Epithelial cell of esophagus (primary cell): ENCODE measurements around the gene VPS37B.

ENCODE experiments used
- DNase-seq: peaks from one replicate; pipeline ENCODE4 v3.0.0; 2010; ENCODE audit warnings: low read depth
- H3K4me3 ChIP-seq: 2 replicates; pipeline ENCODE4 v1.5.1; 2011; ENCODE audit warnings: mild to moderate bottlenecking, low read length, control low read depth
- TF ChIP-seq, protein P1 (sequence below): IDR thresholded peaks from 2 replicates; pipeline ENCODE4 v1.5.1; 2011; ENCODE audit warnings: low read depth, mild to moderate bottlenecking, low read length, control low read depth, inconsistent platforms; ENCODE audit not compliant: insufficient read depth; ENCODE audit errors: missing control alignments

The VPS37B gene

DNA sequence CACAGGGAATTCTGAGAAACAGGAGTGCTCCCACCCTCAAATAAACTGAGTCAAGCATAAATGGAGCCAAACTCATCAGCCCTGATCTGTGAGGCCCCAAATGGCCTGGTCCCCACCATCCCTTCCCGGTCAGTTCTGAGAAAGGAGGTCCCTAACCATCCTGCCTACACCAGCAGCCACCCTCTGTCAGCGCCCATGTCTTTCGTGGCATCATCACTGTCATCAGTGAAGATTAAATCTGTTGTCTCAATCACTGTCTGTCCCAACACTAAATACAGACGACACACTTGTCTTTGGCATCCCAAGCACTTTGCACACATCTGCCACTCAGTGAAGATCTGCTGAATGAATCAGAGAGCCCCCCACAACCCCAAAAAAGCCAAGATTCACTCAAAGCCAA, 22.4 kb downstream of the VPS37B start:
- TF ChIP-seq, protein P1, sequence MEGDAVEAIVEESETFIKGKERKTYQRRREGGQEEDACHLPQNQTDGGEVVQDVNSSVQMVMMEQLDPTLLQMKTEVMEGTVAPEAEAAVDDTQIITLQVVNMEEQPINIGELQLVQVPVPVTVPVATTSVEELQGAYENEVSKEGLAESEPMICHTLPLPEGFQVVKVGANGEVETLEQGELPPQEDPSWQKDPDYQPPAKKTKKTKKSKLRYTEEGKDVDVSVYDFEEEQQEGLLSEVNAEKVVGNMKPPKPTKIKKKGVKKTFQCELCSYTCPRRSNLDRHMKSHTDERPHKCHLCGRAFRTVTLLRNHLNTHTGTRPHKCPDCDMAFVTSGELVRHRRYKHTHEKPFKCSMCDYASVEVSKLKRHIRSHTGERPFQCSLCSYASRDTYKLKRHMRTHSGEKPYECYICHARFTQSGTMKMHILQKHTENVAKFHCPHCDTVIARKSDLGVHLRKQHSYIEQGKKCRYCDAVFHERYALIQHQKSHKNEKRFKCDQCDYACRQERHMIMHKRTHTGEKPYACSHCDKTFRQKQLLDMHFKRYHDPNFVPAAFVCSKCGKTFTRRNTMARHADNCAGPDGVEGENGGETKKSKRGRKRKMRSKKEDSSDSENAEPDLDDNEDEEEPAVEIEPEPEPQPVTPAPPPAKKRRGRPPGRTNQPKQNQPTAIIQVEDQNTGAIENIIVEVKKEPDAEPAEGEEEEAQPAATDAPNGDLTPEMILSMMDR: no peak
- H3K4me3 ChIP-seq: no peak overlapping the region
- DNase-seq: no peak

DNA sequence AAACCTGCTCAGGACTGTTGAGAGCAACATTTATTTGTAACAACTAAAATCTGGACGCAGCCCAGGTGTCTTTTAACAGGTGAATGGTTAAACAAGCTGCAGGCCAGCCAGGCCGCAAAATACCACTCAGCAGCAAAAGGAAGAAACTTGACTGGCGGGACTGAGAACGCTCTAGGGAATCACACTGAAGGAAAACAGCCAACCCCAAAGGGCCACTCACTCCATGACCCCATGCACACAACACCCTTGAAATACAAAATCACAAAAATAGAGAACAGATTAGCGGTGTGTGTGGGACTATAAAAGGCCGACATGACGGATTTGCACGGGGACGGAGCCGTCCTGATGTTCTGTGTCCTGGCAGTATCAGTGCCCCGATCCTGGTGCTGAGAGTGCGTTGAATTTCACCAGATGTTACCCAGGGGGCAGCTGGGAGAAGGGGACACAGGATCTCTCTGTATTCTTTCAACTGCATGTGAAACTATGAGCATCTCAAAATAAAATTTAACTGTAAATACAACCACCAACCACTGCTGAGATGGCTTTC, 23.0 kb downstream of the VPS37B start:
- no peak overlapping the region for H3K4me3 ChIP-seq
- TF ChIP-seq, protein P1: no peak
- no peak for DNase-seq

DNA sequence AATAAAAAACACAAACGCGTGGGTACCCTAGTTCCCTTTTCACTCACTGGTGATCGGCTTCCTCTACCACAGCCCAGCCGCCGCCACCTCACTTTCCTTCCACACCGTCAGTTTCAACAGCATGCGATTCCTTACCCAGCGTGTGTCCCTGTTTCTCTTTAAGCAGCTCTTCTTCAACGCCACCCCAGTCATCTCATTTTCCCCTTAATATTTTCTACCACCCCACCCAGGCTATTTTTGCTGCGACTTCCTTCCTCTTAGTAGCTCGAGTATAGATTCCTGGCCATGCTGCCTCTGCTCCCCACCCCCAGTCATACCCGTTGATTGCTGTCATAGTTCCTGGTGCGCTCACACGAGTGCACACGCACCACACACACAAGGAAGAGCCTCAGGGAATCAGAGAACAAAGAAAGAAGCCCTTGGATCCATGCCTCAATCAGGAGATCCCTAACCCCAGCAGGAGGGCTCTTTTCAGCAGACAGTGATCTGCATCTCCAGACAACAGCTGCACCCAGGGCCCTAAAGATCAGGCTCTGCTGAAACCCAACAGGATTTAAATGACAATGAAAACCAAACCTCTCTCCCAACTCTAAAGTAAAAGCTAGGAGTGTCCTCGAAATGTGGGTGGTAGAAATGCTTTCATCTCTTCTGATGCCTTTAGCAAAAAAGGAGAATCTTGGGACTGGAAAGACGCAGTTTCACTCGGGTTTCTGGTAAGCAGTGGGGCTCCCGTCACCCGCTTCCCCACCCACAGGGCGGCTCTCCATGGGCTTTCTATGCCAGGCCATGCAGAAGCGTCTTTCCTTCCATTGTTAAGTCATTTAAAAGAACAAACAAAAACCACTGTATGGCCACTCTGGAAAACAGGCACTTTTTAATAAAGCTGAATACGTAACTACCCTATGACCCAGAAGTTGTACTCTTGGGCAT, 23.8 kb downstream of the VPS37B start:
- H3K4me3 ChIP-seq: peak overlapping the region; percentile 4
- peak; percentile 92 for DNase-seq
- TF ChIP-seq, protein P1: no peak

DNA sequence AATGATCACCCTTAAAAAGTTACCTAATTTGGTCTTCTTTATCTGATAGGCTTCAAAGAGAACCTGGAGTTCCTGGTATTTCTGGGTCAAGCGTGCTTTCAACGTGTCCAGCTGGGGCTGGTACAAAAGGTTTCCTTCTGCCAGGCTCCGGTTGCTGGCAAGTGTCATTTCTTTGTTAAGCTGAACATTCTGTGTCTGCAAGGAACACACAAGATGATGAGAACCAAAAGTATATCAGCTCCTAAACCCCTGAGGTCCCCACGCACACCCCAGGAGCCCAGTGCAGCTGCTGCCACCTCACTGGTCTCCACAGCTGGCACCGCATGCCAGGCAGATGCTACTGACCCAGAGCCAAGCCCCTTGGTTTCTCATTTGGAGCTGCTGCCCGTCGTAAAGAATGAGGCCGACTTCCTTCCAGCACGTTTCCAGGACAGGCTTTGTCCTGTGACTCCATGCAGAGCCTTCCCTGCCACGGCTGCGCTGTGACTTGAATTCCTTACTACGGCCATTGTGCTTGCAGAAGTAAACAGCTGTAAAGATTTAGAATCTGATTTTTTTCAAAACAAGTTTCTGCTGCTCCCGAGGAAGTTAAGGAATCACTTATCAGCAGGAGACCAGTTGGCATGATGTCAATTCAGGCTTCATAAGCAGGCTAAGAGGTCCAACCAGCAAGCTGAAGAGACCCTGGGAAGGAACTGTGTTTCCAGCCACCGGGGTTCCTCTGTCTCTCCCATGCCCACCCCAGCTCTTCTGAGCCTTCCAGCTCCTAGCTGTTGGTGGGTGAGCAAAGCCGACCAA, 24.9 kb downstream of the VPS37B start:
- H3K4me3 ChIP-seq: no peak overlapping the region
- DNase-seq: no peak
- TF ChIP-seq, protein P1: no peak

DNA sequence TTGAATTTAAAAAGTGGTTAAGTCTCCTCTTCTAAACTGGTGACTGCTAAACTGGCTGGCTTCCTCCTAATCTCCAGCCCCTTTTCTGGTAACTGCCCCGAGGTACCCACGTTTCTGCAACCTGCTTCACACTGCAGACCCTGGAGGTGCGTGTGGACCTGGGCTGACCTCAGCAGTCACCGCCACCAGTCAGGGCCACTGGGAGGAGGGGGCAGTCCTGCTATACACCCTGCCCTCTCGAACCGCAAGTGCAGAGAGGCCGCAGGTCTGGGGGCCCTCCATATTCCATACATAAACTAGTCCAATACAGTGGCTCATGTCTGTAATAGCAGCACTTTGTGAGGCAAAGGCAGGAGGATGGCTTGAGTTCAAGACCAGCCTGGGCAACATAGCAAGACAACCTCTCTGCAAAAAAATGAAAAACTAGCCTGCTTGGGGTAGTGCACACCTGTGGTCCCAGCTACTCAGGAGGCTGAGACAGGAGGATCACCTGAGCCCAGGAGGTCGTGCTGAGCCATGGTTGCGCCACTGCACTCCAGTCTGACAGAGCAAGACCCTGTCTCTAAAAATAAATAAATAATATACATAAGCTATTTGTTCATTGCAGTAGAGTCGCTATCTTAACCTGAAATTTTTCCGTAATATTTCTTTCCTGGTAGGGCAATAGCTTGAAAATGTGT, 25.6 kb downstream of the VPS37B start:
- TF ChIP-seq, protein P1: no peak
- DNase-seq: no peak
- no peak overlapping the region for H3K4me3 ChIP-seq

DNA sequence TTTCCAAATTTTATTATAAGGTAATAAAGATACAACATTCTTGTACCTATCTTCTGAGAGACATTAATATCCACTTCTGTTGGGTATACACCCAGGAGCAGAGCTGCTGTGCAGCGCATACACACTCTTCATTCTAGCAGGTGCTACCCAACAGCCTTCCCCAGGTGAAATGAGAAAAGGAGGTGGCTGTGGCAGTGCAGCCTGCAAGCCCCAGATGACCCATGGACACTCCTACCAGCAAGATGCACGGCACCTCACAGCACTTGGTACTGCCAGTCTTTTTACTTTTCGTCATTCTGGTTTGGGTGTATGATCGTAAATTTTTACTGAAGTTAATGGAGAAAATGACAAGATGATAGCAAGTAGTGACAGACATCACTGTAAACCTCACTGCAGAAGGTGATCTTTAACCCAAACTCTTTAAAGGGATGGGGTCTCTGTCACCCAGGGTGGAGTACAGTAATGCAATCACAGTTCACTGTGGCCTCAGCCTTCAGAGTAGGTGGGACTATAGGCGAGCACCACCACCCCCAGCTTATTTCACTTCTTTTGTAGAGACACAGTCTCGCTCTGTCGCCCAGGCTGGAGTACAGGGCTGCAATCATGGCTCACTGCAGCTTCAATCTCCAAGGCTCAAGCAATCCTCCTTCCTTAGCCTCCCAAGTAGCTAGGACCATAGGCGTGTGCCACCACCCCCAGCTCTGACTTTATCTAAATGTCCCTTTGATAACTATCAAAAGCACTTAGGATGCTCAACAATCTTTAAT, 26.5 kb downstream of the VPS37B start:
- TF ChIP-seq, protein P1: no peak
- H3K4me3 ChIP-seq: no peak overlapping the region
- DNase-seq: no peak
